ENCODE measurements around the gene METRN.

- TF ChIP-seq MAFK (IDR thresholded peaks at IDR 0.05; ENCODE audit: partially characterized antibody) (no peak), RCOR1 (IDR thresholded peaks at IDR 0.05; ENCODE audit: low read depth, low read length) (no peak), EHMT2 (IDR thresholded peaks at IDR 0.05; ENCODE audit: low read depth) (no peak), TFCP2L1 (CRISPR knock-in tag; IDR thresholded peaks at IDR 0.05) (no peak)
- TF ChIP-seq, protein P1, sequence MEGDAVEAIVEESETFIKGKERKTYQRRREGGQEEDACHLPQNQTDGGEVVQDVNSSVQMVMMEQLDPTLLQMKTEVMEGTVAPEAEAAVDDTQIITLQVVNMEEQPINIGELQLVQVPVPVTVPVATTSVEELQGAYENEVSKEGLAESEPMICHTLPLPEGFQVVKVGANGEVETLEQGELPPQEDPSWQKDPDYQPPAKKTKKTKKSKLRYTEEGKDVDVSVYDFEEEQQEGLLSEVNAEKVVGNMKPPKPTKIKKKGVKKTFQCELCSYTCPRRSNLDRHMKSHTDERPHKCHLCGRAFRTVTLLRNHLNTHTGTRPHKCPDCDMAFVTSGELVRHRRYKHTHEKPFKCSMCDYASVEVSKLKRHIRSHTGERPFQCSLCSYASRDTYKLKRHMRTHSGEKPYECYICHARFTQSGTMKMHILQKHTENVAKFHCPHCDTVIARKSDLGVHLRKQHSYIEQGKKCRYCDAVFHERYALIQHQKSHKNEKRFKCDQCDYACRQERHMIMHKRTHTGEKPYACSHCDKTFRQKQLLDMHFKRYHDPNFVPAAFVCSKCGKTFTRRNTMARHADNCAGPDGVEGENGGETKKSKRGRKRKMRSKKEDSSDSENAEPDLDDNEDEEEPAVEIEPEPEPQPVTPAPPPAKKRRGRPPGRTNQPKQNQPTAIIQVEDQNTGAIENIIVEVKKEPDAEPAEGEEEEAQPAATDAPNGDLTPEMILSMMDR (IDR thresholded peaks at IDR 0.05) = no peak
Observed at GRCh38 chr16:674968-675883, 39.7 kb upstream of the METRN start, which contains the start of gene RHBDL1.
